ENCODE results near the gene CEACAM4. TPM values are rescaled to one million over a fixed set of nuclear protein-coding genes. Genes with fewer than 3 reads are reported as not detected.

The CEACAM4 gene
- polyA plus RNA-seq, 1 donor (not counting 4 experiments of a cell fraction or from before 2014, with no cell fraction given), result not detected

GRCh38 chr19:41589371-41589770 lies 37.5 kb downstream of the CEACAM4 start:
- peaks cover 3% of the 10 kb centered on the region for H4K20me1 ChIP-seq (ENCODE audit: control insufficient read depth, extremely low read depth, insufficient read depth, low read length)
- H3K4me1 ChIP-seq (ENCODE audit: control insufficient read depth, extremely low read depth, insufficient read depth, low read length), result no peaks in the 10 kb centered on the region
- no peaks in the 10 kb centered on the region for H3K79me2 ChIP-seq (ENCODE audit: control insufficient read depth, insufficient read depth, low read length)
- FAIRE-seq (no peak), DNase-seq (ENCODE audit: low read depth, low spot score) (no peak)
- H3K27me3 ChIP-seq (ENCODE audit: control insufficient read depth, extremely low read depth, insufficient read depth, low read length), result peaks cover 2% of the 10 kb centered on the region
- no peaks in the 10 kb centered on the region for H3K36me3 ChIP-seq (ENCODE audit: control insufficient read depth in 2 of 2, extremely low read depth in 1 of 2, insufficient read depth in 2 of 2, low read length in 2 of 2)
- no peak overlapping the region for H2AFZ ChIP-seq (ENCODE audit: control insufficient read depth, low read length)
- no peaks in the 10 kb centered on the region for H3K9me1 ChIP-seq (ENCODE audit: control insufficient read depth, extremely low read depth, insufficient read depth, low read length)
- H3K9ac ChIP-seq (ENCODE audit: control insufficient read depth, extremely low read depth, insufficient read depth, low read length), result no peak overlapping the region
- H3K4me2 ChIP-seq (ENCODE audit: control insufficient read depth, extremely low read depth, insufficient read depth, low read depth, low read length), result no peak overlapping the region
- H3K9me3 ChIP-seq (ENCODE audit: control insufficient read depth, low read depth, low read length), result no peaks in the 10 kb centered on the region
- H3K27ac ChIP-seq (ENCODE audit: control insufficient read depth, insufficient read depth, low read length), result no peak overlapping the region
- TF ChIP-seq EZH2 (IDR thresholded peaks at IDR 0.05; ENCODE audit: low read length), result no peak
- TF ChIP-seq CTCF (optimal IDR thresholded peaks at IDR 0.05 in 1 of 3, IDR thresholded peaks at IDR 0.05 in 1 of 3, conservative IDR thresholded peaks at IDR 0.05 in 1 of 3; ENCODE audit: extremely low read depth in 1 of 3, insufficient read depth in 2 of 3, low read length in 3 of 3), result no peak
- no peak overlapping the region for H3K4me3 ChIP-seq (ENCODE audit: control insufficient read depth in 2 of 3, extremely low read depth in 1 of 3, insufficient read depth in 2 of 3, low read depth in 1 of 3, low read length in 3 of 3)
- dilution Hi-C loops (cut with MboI; ENCODE audit: extremely low pct_ligation_motif_present, low sequenced_read_pairs), result no loop called here

- Histone ChIP-seq H4K20me1 (ENCODE audit: control insufficient read depth, extremely low read depth, insufficient read depth, low read length) (peaks cover 3% of the 10 kb centered on the region), H3K9me1 (ENCODE audit: control insufficient read depth, extremely low read depth, insufficient read depth, low read length) (no peaks in the 10 kb centered on the region), H3K4me2 (ENCODE audit: control insufficient read depth, extremely low read depth, insufficient read depth, low read depth, low read length) (no peak overlapping the region), H3K36me3 (ENCODE audit: control insufficient read depth in 2 of 2, extremely low read depth in 1 of 2, insufficient read depth in 2 of 2, low read length in 2 of 2) (no peaks in the 10 kb centered on the region), H3K27me3 (ENCODE audit: control insufficient read depth, extremely low read depth, insufficient read depth, low read length) (peaks cover 2% of the 10 kb centered on the region), H2AFZ (ENCODE audit: control insufficient read depth, low read length) (no peak overlapping the region), H3K79me2 (ENCODE audit: control insufficient read depth, insufficient read depth, low read length) (no peaks in the 10 kb centered on the region), H3K4me3 (ENCODE audit: control insufficient read depth in 2 of 3, extremely low read depth in 1 of 3, insufficient read depth in 2 of 3, low read depth in 1 of 3, low read length in 3 of 3) (no peak overlapping the region), H3K9ac (ENCODE audit: control insufficient read depth, extremely low read depth, insufficient read depth, low read length) (no peak overlapping the region), H3K27ac (ENCODE audit: control insufficient read depth, insufficient read depth, low read length) (no peak overlapping the region), H3K4me1 (ENCODE audit: control insufficient read depth, extremely low read depth, insufficient read depth, low read length) (no peaks in the 10 kb centered on the region), H3K9me3 (ENCODE audit: control insufficient read depth, low read depth, low read length) (no peaks in the 10 kb centered on the region)
- no peak for TF ChIP-seq EZH2 (IDR thresholded peaks at IDR 0.05; ENCODE audit: low read length)
- TF ChIP-seq CTCF (optimal IDR thresholded peaks at IDR 0.05 in 1 of 3, IDR thresholded peaks at IDR 0.05 in 1 of 3, conservative IDR thresholded peaks at IDR 0.05 in 1 of 3; ENCODE audit: extremely low read depth in 1 of 3, insufficient read depth in 2 of 3, low read length in 3 of 3), result no peak
- FAIRE-seq (no peak), DNase-seq (ENCODE audit: low read depth, low spot score) (no peak)
- dilution Hi-C loops (cut with MboI; ENCODE audit: extremely low pct_ligation_motif_present, low sequenced_read_pairs), result no loop called here
These were observed 38.2 kb downstream of the CEACAM4 start for GRCh38 chr19:41588497-41589209.

Measured in keratinocyte (primary cell).